Measurements from ENCODE around the gene UCKL1.
"Not testable (repeated sequence)": the region's sequence is repeated elsewhere in the genome, so short reads cannot be mapped to it uniquely, and the experiment has no call there.

Gene UCKL1

DNA sequence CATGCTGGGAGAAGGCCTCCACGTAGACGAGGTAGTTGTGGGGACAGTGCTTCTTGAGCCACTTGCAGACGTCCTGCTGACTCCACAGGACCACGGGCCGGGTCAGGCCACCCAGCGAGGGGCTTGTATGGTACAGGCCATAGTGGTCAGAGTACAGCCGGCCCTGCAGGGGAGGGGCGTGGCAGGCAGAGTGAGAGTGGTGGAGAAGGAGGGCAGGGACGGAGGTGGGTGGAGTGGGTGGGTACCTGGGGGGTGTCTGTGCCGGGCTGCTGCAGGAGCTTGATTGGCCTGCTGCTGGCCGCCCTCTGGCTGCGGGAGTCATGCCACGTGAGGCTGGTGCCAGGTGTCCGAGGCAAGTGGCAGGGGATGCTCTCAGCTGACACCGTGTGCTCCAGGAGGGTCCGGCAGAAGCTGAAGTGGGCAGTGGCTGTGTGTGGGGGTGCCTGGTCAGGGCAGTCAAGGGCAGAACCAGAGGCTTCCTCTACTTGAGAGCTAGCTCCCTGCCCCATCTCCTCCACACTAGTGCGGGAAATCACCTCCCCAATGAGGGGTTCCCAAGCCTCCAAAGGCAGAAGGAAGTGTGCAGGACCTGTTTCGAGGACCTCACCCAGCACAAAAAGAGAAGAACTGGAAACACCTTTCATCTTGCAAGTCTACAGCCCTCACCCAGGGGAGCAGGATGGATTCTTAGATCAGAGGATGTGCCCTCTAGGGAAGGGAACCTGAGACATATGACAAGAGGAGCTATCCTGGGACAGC, 20.9 kb upstream of the UCKL1 start:
- TF ChIP-seq, protein P1, sequence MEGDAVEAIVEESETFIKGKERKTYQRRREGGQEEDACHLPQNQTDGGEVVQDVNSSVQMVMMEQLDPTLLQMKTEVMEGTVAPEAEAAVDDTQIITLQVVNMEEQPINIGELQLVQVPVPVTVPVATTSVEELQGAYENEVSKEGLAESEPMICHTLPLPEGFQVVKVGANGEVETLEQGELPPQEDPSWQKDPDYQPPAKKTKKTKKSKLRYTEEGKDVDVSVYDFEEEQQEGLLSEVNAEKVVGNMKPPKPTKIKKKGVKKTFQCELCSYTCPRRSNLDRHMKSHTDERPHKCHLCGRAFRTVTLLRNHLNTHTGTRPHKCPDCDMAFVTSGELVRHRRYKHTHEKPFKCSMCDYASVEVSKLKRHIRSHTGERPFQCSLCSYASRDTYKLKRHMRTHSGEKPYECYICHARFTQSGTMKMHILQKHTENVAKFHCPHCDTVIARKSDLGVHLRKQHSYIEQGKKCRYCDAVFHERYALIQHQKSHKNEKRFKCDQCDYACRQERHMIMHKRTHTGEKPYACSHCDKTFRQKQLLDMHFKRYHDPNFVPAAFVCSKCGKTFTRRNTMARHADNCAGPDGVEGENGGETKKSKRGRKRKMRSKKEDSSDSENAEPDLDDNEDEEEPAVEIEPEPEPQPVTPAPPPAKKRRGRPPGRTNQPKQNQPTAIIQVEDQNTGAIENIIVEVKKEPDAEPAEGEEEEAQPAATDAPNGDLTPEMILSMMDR (conservative IDR thresholded peaks at IDR 0.05) = no peak
- peak overlapping the region; percentile 100 for H3K27ac ChIP-seq

DNA sequence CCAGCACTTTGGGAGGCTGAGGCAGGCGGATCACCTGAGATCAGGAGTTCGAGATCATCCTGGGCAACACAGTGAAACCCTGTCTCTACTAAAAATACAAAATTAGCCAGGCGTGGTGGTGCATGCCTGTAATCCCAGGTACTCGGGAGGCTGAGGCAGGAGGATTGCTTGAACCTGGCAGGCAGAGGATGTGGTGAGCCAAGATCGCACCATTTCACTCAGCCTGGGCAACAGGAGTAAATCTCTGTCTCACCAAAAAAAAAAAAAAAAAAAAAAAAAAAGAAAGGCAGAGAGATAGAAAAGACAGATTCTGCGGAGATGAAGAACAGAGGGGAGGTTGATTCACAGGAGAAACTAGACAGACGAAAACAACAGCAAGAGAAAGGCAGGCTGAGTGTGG, 20.3 kb upstream of the UCKL1 start:
- peak overlapping the region; percentile 100; the same call in 1 of the 2 replicates for H3K27ac ChIP-seq

DNA sequence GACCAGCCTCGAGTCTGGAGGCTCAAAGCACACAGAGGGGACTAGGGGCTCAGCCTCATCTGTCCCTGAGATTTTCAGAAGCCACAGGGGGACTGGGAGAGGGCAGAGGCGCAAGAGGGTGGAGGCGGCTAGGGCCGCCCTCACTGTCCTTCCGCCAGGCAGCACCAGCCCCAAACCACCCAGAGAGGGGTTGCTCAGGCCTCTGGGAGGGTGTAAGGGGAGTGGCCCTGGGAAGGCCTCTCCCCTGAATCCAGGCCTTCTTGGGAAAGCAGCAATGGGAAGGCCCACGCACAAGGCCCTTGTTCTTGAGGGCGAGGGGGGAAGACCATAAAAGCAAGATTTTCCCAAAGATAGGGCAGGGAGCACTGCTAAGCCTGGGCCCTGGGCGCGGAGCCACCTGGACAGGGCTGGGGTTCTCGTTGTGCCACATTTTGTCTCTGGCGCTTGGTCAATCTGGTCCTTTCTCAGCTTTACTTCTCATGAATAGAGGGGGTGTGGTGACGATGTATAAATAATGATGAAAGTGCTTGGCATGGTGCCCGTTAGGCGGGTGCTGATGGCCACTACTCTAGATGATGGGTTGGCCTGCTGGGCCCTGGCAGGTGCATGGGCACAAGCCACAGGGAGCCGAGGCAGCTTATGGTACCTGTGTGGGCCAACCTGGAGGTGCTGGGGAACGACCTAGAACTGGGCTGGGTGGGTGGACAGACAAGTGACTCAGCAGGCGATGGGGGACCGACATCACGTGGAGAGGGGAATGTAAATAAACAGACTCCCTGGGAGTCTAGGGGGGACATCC, 18.4 kb upstream of the UCKL1 start:
- peak overlapping the region; percentile 69 for H3K27ac ChIP-seq
- TF ChIP-seq, protein P1 (conservative IDR thresholded peaks at IDR 0.05) = no peak

DNA sequence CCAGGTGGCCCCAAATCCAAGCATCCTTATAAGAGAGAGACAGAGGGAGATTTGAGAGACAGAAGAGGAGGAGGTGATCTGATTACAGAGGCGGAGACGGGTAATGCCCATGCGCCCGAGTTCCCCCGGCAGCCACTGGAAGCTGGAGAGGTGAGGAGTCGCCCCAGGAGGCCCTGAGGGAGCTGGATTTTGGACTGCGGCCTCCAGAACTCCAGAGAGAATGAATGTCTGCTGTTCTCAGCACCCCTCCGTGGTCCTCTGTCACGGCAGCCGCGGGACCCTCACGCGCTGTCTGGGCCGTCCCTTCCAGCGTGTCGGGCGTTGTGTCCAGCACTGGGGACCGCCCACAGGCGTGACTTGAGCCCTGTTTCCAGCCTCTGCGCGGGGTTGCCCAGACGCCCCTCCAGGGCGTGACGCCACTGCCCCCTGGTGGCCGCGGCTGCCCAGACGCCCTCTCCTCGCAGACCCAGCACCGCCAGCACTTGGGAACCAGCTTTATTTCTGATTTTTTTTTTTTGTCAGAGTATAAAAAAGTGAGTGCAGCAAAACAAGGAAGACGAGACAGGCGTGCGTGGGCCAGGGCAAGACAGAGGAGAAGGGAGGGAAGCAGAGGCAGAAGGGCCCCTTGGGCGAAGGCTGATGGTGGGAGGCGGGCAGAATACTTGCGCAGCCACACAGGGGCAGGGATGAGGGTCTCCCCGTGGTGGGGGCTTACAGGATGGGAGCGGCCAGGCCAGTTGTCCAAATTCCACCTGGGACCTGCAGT, 17.6 kb upstream of the UCKL1 start:
- TF ChIP-seq, protein P1 (conservative IDR thresholded peaks at IDR 0.05) = peak; percentile 100

DNA sequence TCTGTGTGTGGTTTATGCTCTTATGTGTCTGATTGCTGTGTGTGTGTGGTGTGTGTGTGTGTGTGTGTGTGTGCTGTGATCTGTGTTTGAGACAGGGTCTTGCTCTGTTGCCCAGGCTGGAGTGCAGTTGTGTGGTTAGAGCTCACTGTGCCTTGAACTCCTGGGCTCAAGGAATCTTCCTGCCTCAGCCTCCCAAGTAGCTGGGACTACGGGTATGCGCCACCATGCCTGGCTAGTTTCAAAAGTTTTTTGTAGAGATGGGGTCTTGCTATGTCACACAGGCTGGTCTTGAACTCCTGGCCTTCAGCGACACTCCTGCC, 16.9 kb upstream of the UCKL1 start:
- TF ChIP-seq, protein P1 (conservative IDR thresholded peaks at IDR 0.05) = no peak
- H3K27ac ChIP-seq = peak overlapping the region; percentile 69

More for the DNA sequence above, 17.6 kb upstream of the UCKL1 start:
- peak overlapping the region; percentile 69 for H3K27ac ChIP-seq

DNA sequence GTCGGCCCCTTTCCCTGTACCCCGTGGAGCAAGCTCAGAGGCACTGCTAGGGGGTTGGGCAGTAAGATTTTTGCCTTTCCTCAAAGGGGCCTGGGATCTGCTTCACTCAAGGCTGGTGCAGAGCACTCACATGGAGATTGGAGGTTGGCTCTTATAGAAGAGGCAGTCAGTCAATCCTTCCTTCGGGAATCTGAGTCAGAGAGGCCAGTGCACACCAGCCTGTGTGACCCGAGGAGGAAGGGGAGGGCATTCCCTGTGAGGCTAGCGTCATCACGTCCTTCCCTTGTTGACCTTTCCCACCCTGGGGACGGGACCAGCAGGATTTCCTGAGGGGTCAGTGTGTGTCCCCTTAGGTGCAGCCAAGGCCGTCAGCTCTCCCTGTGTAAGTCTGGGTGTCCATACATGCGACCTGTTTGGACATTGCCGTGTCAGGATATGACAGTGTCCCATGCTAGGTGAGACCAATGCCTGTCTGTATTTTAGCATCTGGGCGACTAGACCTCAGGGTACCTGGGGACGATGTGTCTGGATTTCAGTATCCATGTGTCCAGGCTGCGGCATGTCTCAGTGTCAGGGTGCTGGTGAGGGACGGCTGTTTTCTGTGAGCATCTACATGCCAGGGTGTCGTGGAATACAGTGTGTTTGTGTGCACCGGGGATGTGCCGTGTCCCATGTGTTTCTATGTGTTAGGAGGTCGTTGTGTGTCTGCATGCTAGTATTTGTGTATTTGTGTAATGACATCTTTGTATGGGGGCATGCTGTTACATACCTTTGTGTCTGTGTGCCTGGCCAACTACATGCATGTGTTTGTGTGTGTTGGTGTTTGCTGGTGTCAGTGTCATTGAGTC, 16.3 kb upstream of the UCKL1 start:
- TF ChIP-seq, protein P1 (conservative IDR thresholded peaks at IDR 0.05) = no peak
- H3K27ac ChIP-seq = no peak overlapping the region

DNA sequence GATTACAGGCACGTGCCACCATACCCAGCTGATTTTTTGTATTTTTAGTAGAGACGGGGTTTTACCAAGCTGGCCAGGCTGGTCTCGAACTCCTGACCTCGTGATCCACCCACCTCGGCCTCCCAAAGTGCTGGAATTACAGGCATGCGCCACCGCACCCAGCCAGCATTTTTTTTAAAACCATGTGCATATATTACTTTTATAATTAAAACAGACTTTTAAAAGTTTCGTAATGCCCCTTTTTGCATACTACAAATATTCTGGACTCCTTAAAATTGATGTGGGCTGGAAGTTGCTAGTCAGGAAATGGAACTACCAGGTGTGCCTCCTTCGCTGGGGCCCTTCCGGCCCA, 15.7 kb upstream of the UCKL1 start:
- H3K27ac ChIP-seq = not testable (repeated sequence)
